Choroid plexus epithelial cell (primary cell): Measurements from ENCODE around the gene OR6C2.
"Not testable (repeated sequence)": the region's sequence is repeated elsewhere in the genome, so short reads cannot be mapped to it uniquely, and the experiment has no call there.

ENCODE experiments used
- DNase-seq: peaks from one replicate; pipeline ENCODE4 v3.0.0-alpha.2; 2010; ENCODE audit warnings: low read depth
- H3K4me3 ChIP-seq: 2 replicates; pipeline ENCODE4 v1.5.1; 2011; ENCODE audit warnings: low read depth, mild to moderate bottlenecking, control low read depth, low read length, moderate library complexity
- TF ChIP-seq, protein P1 (sequence below): conservative IDR thresholded peaks from 2 replicates; pipeline ENCODE4 v1.5.1; 2011; ENCODE audit warnings: low read depth, mild to moderate bottlenecking, control low read depth, inconsistent platforms, low read length, moderate library complexity

OR6C2 gene

DNA sequence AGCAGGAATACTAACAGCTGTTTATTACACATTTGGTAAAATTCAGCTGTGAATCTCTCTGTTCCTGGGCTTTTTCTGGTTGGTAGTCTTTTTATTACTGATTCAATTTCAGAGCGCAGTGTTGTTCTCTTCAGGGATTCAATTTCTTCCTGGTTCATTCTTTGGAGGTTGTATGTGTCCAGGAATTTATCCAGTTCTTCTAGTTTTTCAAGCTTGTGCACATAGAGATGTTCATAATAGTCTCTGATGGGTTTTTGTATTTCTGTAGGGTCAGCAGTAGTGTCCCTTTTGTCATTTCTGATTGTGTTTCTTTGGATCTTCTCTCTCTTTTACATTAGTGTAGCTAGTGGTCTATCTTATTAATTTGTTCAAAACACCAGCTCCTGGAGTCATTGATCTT lies 26.9 kb upstream of the OR6C2 start:
- no peak for DNase-seq
- no peak overlapping the region for H3K4me3 ChIP-seq
- TF ChIP-seq, protein P1, sequence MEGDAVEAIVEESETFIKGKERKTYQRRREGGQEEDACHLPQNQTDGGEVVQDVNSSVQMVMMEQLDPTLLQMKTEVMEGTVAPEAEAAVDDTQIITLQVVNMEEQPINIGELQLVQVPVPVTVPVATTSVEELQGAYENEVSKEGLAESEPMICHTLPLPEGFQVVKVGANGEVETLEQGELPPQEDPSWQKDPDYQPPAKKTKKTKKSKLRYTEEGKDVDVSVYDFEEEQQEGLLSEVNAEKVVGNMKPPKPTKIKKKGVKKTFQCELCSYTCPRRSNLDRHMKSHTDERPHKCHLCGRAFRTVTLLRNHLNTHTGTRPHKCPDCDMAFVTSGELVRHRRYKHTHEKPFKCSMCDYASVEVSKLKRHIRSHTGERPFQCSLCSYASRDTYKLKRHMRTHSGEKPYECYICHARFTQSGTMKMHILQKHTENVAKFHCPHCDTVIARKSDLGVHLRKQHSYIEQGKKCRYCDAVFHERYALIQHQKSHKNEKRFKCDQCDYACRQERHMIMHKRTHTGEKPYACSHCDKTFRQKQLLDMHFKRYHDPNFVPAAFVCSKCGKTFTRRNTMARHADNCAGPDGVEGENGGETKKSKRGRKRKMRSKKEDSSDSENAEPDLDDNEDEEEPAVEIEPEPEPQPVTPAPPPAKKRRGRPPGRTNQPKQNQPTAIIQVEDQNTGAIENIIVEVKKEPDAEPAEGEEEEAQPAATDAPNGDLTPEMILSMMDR: no peak

DNA sequence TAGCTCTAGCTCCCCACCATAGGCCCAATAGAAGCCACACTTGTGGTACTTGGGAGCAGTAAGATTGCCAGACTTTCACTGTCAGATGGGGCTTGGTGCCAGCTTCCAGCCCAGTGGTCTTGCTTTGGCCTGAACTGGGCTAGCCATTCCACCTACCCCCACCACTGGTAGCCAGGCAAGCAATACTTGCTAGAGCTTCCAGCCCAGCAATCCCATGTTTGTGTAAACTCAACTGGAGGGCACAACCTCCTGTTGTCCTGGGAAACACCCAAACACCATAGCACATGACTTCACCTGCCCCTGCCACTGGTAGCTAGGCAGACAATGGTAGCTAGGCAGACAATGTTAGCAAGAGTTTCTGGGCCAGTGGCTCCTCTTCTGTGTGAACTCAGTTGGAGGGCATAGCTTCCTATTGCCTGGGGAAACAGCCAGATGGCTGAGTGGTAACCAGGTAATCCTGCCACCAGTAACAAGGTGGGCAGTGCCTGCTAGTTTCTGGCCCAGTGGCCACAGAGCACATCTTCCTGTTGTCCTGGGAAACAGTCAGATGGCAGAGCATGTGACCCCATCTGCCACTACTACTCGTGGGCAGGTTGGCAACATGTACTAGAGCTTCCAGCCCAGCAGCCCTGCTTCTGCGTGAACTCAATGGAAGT lies 23.4 kb upstream of the OR6C2 start:
- TF ChIP-seq, protein P1: no peak
- H3K4me3 ChIP-seq: no peak overlapping the region
- no peak for DNase-seq

DNA sequence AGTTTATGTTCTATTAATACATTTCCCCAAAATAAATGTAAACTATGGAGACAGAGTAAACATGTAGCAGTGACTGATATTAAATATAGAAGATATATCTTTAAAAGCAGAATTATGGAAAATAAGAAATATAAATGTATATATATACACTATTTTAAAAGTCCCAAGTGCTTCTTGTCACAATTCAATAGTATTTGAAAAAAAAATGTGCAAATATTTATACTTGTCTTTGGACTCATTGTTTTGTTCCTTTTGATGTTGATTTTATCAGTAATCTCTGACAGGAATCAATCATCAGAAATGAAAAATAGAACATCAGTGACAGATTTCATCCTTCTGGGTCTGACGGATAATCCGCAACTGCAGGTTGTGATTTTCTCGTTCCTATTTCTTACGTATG lies 17.9 kb upstream of the OR6C2 start, which contains the start of gene OR6C76:
Gene OR6C76 (plus strand): TSS at position 301 of the 400 bp plus-strand sequence. CDS start 0 bp downstream, at position 301.
- TF ChIP-seq, protein P1: no peak
- H3K4me3 ChIP-seq: no peak within 1 kb of the TSS
- DNase-seq: no peak

DNA sequence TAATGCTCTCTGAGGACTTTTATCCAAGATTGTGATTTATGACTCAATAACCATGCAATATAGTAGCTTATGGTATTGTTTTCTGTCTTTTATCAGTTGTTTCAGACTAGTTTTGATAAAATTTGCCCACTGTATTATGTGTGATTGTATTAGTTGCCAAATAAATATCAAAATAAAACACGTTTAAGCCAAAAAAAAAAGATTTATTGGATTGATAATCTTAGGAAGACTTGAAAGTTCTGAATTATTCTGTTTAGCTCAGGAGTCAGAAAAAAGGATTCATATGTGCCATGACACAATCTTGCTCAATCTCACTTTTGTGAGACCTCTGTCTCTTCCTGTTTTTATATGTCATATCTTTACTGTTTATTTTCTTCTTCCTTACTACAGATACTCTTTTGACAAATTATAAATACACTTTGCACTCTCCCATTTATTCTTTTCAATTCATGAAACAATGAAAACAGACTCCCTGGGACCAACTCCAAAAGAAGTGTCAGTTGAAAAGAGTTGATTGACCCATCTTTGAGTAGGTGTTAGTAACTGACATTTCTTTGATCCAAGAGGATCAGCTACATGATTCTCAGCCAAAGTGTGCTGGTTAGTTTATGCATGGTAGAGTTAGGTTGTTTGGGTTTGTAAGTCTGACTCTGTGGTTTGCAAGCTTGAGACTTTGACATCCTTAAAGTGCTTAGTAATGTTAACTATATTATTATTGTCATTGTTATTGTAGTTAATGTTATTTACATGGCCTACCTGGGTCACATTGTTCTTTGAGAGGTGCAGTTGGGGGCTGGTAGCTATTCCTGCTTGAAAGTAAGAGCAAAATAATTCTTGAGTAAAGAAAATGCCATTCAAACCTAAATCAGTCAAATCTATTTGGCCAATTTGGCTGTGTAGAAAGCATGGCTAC lies 15.3 kb upstream of the OR6C2 start:
- no peak for DNase-seq
- H3K4me3 ChIP-seq: no peak overlapping the region
- TF ChIP-seq, protein P1: no peak

DNA sequence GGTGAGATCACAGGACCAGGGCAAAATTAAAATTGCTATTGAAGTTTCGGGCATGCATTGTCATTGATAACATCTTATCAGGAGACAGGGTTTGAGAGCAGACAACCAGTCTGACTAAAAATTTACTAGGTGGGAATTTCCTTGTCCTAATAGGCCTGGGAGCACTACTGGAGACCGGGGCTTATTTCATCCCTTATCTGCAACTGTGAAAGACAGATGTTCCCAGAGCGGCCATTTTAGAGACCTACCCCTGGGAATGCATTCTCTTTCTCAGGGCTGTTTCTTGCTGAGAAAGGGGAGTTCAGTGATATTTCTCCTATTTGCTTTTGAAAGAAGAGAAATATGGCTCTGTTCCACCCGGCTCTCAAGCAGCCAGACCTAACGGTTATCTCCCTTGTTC lies 2.6 kb upstream of the OR6C2 start:
- not testable (repeated sequence) for DNase-seq, H3K4me3 ChIP-seq

DNA sequence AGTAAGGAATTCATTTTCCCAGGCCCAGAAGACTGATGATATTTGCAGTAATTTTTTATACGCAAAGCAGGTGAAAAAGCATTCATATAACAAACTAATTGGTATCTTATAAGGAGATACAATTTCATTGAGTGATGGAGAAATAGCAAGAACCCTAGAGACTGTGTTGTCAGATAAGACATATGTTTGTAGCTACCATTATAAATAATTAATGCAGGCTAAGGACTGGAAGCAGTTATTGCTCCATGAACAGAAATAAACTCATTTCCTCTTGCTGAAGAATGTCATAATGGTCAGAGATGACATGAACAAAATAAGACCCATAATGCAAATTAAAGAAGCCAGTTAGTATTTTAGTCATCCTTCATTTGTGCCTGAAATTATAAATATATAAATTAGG lies 1.5 kb downstream of the OR6C2 start:
- DNase-seq: no peak
- TF ChIP-seq, protein P1: no peak
- no peak overlapping the region for H3K4me3 ChIP-seq

DNA sequence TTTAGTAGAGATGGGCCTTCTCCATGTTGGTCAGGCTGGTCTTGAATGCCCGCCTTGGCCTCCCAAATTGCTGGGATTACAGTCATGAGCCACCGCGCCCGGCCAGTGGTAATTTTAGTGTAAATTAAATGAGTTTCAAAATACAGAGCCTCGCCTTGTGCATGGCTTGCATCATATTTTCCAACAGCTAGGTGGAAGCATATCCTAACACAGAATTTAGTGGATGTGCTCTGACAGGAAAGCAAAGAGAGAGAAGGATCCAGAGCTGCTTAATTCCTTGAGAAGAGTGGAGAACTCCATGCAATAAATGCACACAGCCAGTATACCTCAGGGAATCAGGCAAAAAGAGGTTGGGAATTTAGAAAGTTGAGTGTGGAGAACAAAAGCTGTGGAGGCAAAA lies 2.5 kb downstream of the OR6C2 start:
- DNase-seq: no peak

More for the DNA sequence above, 2.5 kb downstream of the OR6C2 start:
- no peak overlapping the region for H3K4me3 ChIP-seq
- TF ChIP-seq, protein P1: no peak
